HG03103 (cell line): ENCODE measurements around the gene HSD17B4.
A peak's percentile ranks its signal among the peaks of the same experiment; 100 is the strongest.
"Not testable (repeated sequence)": the region's sequence is repeated elsewhere in the genome, so short reads cannot be mapped to it uniquely, and the experiment has no call there.

ENCODE experiments used
- ATAC-seq: cut with Tn5 transposase; IDR thresholded peaks from one replicate; pipeline ENCODE4 v1.9.1; 2021; ENCODE audit warnings: low read depth; ENCODE audit not compliant: unreplicated experiment

The HSD17B4 gene

GRCh38 chr5:119473241-119473640 lies 20.9 kb downstream of the HSD17B4 start:
- no peak for ATAC-seq

DNA sequence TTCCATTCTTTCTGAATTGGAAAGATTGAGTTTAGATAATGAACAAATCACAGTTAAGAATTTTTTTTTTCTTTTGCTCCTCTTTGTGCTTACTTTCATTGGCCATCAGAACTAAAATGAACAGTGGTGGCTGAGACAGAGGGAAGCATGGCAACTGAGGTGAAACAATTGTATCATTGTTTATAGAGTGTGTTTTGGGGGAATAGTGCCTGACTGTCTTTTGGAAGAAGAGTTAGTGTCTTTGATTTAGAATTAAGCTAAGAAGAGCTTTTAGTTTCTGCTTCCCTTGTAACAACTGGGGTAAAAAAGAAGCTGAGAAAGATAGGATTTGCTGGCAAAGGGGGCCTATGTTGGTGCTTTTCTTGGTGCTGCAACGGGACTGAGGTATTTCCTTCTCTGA lies 24.0 kb downstream of the HSD17B4 start:
- no peak for ATAC-seq

DNA sequence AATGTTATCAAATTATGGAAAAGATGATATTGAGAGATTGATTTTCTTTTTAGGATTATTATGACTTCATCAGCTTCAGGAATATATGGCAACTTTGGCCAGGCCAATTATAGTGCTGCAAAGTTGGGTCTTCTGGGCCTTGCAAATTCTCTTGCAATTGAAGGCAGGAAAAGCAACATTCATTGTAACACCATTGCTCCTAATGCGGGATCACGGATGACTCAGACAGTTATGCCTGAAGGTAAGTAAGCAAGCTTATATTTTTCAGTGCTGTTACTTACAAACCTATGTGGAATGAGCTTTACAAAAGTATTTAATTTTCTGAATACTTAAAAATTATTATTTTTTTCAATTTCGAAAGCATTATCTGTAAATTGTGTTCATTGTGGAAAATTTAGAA lies 26.5 kb downstream of the HSD17B4 start:
- ATAC-seq: no peak

DNA sequence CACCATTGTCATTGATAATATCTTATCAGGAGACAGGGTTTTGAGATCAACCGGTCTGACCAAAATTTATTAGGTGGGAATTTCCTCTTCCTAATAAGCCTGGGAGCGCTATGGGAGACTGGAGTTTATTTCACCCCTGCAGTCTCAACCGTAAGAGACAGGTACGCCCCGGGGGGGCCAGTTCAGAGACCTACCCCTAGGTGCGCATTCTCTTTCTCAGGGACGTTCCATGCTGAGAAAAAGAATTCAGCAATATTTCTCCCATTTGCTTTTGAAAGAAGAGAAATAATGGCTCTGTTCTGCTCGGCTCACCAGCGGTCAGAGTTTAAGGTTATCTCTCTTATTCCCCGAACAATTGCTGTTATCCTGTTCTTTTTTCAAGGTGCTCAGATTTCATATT lies 28.3 kb downstream of the HSD17B4 start:
- not testable (repeated sequence) for ATAC-seq

GRCh38 chr5:119483155-119483554 lies 30.9 kb downstream of the HSD17B4 start:
- ATAC-seq: no peak

GRCh38 chr5:119484884-119485283 lies 32.6 kb downstream of the HSD17B4 start:
- ATAC-seq: no peak

DNA sequence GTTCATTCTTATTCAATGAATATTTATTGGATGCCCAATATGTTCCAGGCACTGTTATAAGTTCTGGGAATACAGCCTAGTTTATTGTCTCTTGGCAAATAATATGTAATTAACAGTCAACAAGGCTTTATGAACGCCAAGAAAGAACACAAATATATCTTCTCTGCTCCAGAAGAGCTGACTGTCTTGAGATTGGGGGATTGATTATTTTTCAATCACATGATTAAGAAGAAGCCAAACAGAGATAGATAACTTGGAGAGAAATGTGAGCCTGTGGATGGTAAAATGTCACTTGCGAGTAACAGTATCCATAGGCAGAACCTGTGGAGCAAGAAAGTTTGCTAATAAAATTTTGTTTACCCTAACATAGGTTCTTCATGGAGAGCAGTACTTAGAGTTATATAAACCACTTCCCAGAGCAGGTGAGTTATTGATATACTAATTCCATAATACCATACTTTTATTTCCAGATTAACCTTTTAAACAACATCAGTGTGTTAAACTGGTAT lies 49.4 kb downstream of the HSD17B4 start:
- ATAC-seq: no peak

- not testable (repeated sequence) for ATAC-seq
These were observed 51.6 kb downstream of the HSD17B4 start for GRCh38 chr5:119503939-119504338.

DNA sequence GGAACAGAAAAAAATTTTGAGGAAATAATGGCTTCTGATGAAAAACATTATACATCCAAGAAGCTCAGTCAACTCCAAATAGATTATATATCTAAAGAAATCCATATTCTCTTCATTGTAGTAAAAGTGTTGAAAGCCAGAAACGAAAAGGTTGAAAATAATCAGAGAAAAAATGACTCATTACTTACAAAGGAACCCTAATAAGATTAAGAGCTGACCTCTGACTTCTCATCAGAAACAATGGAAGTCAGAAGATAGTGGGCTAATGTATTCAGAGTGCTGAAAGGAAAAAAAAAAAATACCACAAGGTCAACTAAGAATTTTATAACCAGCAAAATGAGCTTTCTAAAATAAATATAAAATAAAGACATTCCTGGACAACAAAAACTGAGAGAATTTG lies 60.0 kb downstream of the HSD17B4 start:
- ATAC-seq: no peak

- ATAC-seq: no peak
These were observed 62.9 kb downstream of the HSD17B4 start for GRCh38 chr5:119515192-119515591.

DNA sequence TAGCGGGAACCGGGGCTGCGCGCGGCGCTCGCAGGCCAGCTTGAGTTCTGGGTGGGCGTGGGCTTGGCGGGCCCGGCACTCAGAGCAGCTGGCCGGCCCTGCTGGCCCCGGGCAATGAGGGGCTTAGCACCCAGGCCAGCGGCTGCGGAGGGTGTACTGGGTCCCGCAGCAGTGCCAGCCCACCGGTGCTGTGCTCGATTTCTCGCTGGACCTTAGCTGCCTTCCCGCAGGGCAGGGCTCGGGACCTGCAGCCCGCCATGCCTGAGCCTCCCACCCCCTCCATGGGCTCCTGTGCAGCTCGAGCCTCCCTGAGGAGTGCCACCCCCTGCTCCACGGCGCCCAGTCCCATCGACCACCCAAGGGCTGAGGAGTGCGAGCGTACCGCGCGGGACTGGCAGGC lies 64.8 kb downstream of the HSD17B4 start:
- not testable (repeated sequence) for ATAC-seq

- no peak for ATAC-seq
These were observed 68.9 kb downstream of the HSD17B4 start for GRCh38 chr5:119521232-119521631.

- no peak for ATAC-seq
These were observed 70.5 kb downstream of the HSD17B4 start for GRCh38 chr5:119522841-119523240.

GRCh38 chr5:119524485-119524884 lies 72.2 kb downstream of the HSD17B4 start:
- no peak for ATAC-seq

DNA sequence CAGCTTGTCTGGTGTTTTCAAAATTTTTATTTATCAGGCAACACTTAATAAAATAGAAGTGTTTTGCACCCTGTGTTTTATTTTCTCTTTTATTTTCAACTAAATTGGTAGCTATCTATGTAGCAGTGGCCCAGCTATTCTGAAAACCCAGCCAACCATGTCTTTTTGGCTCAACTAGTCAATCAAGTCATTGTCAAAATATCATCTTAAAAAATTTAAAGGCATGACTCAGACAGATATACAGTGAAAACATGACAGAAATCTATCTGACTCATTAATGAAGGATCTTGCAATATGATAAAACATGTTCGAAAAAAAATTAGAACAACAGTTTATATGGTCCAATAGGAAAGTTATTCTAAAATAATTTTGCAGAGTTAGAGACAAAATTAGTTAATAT lies 75.1 kb downstream of the HSD17B4 start:
- ATAC-seq: no peak

DNA sequence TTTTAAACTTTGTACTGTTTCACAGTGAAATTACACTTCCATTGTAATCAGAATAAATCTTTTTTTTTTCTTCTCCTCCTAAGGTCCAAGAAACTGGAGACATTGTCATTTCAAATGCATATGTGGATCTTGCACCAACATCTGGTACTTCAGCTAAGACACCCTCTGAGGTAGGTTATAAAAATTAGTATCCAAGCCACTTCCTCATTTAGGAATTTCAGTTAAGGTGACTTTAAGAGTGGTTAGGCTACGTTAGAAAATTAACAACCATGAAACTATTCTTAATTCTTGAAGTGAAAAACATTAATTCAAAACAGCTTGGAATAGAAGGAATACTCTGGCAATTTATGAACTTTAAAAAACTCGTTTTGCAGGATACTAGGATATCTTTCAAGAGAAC lies 77.5 kb downstream of the HSD17B4 start:
- no peak for ATAC-seq

DNA sequence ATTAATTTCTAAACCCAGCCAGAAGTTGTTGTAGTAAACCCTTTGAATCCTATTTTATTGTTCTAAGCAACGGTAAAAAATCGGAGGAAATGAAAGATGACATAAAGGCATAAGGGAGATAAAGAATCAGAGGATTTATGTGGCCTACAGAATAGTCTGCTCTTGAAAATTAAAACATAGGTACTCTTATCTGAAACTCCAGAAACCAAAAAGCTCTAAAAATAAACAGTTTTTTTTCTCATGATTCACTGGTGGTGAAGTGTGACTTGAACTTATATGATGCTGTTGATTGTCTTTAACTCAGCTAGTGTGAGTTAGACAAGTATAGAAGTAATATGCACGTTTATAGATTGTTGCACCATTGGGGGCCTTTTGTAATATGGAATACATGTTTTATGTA lies 80.3 kb downstream of the HSD17B4 start:
- no peak for ATAC-seq

GRCh38 chr5:119537704-119538103 lies 85.4 kb downstream of the HSD17B4 start:
- peak; percentile 100 for ATAC-seq

DNA sequence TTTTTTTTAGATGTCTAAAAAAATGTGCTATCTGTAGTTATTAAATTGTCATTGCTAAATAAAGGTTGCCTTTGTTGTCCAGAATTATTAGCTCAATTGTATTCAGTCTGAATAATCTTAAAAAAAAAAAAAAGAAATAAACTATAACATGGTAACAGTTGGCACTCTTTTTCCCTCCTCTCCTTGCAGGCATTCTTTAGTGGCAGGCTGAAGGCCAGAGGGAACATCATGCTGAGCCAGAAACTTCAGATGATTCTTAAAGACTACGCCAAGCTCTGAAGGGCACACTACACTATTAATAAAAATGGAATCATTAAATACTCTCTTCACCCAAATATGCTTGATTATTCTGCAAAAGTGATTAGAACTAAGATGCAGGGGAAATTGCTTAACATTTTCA lies 89.4 kb downstream of the HSD17B4 start:
- ATAC-seq: no peak

- no peak for ATAC-seq
These were observed 99.5 kb downstream of the HSD17B4 start for GRCh38 chr5:119551819-119552218.

DNA sequence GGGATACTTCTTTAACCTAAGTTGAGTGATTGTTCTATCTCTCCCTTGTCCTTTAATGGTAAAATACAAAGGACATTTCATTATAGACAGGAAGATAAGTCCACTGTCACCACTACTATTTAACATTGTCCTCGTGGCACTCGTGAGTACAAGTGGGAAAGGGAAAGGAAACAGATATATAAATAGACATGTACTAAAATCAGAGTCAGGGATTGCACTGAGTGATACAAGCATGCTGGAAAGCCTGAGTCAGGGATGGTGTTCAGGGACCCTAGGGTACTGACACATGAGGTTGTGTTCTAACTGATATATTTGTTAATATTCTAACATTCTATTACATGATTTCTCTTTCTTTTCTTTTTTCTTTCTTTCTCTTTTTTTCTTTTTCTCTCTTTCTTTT lies 102.3 kb downstream of the HSD17B4 start:
- no peak for ATAC-seq

DNA sequence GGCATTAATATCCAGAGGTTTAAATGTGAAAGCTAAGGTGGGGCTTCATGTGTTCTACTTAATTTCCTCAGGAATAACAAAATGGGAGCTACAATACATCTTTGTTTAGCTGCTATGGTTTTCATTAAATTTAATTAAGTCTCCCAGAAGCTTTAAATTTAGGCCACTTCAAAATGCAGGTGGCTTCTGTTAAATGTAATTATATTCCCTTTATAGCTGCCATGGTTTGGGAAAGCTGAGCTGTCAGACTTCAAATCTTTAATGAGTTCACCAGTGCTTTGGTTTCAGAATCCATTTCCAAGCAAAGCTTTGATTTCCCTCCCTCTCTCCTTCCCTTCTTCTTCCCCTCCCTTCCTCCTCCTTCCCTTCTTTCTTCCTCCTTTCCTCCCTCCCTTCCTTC lies 118.6 kb downstream of the HSD17B4 start:
- ATAC-seq: no peak

GRCh38 chr5:119578937-119579336 lies 126.6 kb downstream of the HSD17B4 start:
- peak; percentile 89 for ATAC-seq
